GM12801 (cell line): ENCODE results near the gene JPH2.

Experiments used
- TF ChIP-seq, protein P1 (sequence below): IDR thresholded peaks from one replicate; pipeline ENCODE4 v1.5.1; 2011; ENCODE audit warnings: control low read depth; ENCODE audit not compliant: insufficient read length; ENCODE audit errors: extremely low read depth

Gene JPH2

GRCh38 chr20:44172572-44172950 is 14.4 kb downstream of the JPH2 start:
- TF ChIP-seq, protein P1, sequence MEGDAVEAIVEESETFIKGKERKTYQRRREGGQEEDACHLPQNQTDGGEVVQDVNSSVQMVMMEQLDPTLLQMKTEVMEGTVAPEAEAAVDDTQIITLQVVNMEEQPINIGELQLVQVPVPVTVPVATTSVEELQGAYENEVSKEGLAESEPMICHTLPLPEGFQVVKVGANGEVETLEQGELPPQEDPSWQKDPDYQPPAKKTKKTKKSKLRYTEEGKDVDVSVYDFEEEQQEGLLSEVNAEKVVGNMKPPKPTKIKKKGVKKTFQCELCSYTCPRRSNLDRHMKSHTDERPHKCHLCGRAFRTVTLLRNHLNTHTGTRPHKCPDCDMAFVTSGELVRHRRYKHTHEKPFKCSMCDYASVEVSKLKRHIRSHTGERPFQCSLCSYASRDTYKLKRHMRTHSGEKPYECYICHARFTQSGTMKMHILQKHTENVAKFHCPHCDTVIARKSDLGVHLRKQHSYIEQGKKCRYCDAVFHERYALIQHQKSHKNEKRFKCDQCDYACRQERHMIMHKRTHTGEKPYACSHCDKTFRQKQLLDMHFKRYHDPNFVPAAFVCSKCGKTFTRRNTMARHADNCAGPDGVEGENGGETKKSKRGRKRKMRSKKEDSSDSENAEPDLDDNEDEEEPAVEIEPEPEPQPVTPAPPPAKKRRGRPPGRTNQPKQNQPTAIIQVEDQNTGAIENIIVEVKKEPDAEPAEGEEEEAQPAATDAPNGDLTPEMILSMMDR = no peak

GRCh38 chr20:44171775-44172571 is 15.0 kb downstream of the JPH2 start:
- TF ChIP-seq, protein P1 = no peak

GRCh38 chr20:44170816-44171410 is 16.1 kb downstream of the JPH2 start:
- TF ChIP-seq, protein P1 = no peak

DNA sequence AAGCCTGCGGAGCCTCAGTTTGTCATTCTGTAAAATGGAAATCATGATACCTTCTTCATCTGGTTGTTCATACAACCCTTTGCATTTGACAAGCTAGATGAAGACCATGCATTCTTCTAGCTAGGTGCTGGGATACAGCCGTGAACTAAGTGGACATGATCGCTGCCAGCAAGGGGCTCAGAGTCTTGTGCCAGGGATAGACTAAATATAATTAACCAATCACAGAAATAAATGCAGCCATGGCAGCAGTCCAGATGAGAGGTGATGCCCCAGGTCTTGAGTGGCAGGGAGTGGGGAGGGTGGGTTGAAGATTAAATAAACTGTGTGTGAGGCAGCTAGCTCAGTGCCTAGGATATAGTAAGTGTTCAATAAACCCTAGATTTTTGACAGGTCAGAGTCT is 19.3 kb downstream of the JPH2 start:
- TF ChIP-seq, protein P1 = no peak

GRCh38 chr20:44166477-44166876 is 20.5 kb downstream of the JPH2 start:
- TF ChIP-seq, protein P1 = no peak

- TF ChIP-seq, protein P1 = no peak
Observed at GRCh38 chr20:44166008-44166407, 21.0 kb downstream of the JPH2 start.

- TF ChIP-seq, protein P1 = no peak
Observed at GRCh38 chr20:44160133-44160532, 26.9 kb downstream of the JPH2 start.
